Endothelial cell of umbilical vein (primary cell): ENCODE data around the gene SLC35F5. TPM values are rescaled to one million over a fixed set of nuclear protein-coding genes. Genes with fewer than 3 reads are reported as not detected.
A peak's percentile ranks its signal among the peaks of the same experiment; 100 is the strongest.

ENCODE experiments used
- BruUV-seq: library from RNA; stranded (reverse); fragments of 400-500 nt; replicated peaks from 2 replicates; lab custom pipeline; 2021; lab: Mats Ljungman, UMichigan
- CTCF ChIA-PET: fragments of 300-600, 350-600 bp; sonication (Branson Sonifier 250); formaldehyde crosslinking; loops from one replicate; lab custom pipeline; 2021; ENCODE audit warnings: antibody characterized with exemption, inconsistent platforms; lab: Charles Lee
- POLR2A ChIA-PET: fragments of 300-600, 350-600 bp; sonication (Branson Sonifier 250); formaldehyde crosslinking; loops from one replicate; lab custom pipeline; 2021; ENCODE audit warnings: antibody characterized with exemption, inconsistent platforms; lab: Charles Lee
- DNase-seq: peaks from one replicate; pipeline ENCODE4 v3.0.0-alpha.2; 2011; ENCODE audit warnings: low read depth, low spot score
- FAIRE-seq: peaks from 2 replicates; lab custom pipeline; 2011; peaks lifted over from hg19 to GRCh38; lab: Jason Lieb, UNC
- H2AFZ ChIP-seq: 2 replicates; pipeline ENCODE4 v1.6.0; 2012; ENCODE audit warnings: low read depth, low read length, control low read depth, inconsistent platforms
- H3K27ac ChIP-seq: 2 replicates; pipeline ENCODE4 v1.5.1; 2011; ENCODE audit warnings: low read depth, mild to moderate bottlenecking, control low read depth, low read length, moderate library complexity; ENCODE audit not compliant: insufficient read depth
- H3K27me3 ChIP-seq, 2 experiments: 2 replicates each; pipeline versions ENCODE4 v1.6.0 to v1.6.1; 2011; ENCODE audit warnings: low read length in 2 of 2, mixed read lengths in 1 of 2; ENCODE audit not compliant: control insufficient read depth in 2 of 2, insufficient read depth in 2 of 2
- H3K36me3 ChIP-seq, 2 experiments: 2 replicates in 1 of 2; 3 replicates in 1 of 2; pipeline ENCODE4 v1.5.1; 2011; ENCODE audit warnings: low read length in 2 of 2, mild to moderate bottlenecking in 1 of 2, moderate library complexity in 1 of 2; ENCODE audit not compliant: control insufficient read depth in 2 of 2, insufficient read depth in 2 of 2; ENCODE audit errors: extremely low read depth in 1 of 2
- H3K4me1 ChIP-seq: 3 replicates; pipeline ENCODE4 v1.5.1; 2011; ENCODE audit warnings: mild to moderate bottlenecking, low read length; ENCODE audit not compliant: control insufficient read depth, insufficient read depth; ENCODE audit errors: extremely low read depth
- H3K4me2 ChIP-seq: 2 replicates; pipeline ENCODE4 v1.6.1; 2011; ENCODE audit warnings: low read length, control low read depth, mixed read lengths; ENCODE audit not compliant: insufficient read depth
- H3K4me3 ChIP-seq, 3 experiments: fragments of 200-600 bp in 1 of 3; sonication (generic), shearing (Covaris generic) in 1 of 3; replicated peaks in 1 of 3; 2 replicates each; pipeline ENCODE4 v1.5.1; 2011 to 2016; ENCODE audit warnings: control low read depth in 3 of 3, low read length in 3 of 3, mild to moderate bottlenecking in 2 of 3, inconsistent platforms in 1 of 3, low read depth in 1 of 3, moderate library complexity in 1 of 3; ENCODE audit not compliant: insufficient read depth in 1 of 3
- H3K79me2 ChIP-seq: 2 replicates; pipeline ENCODE4 v1.6.0; 2012; ENCODE audit warnings: low read length, inconsistent platforms; ENCODE audit not compliant: control insufficient read depth, insufficient read depth
- H3K9ac ChIP-seq: replicated peaks from 2 replicates; pipeline ENCODE3; 2011; ENCODE audit warnings: low read length, control low read depth; ENCODE audit not compliant: insufficient read depth; ENCODE audit errors: extremely low read depth
- H3K9me1 ChIP-seq: replicated peaks from 3 replicates; pipeline ENCODE4 v1.6.0; 2011; ENCODE audit warnings: mild to moderate bottlenecking, low read length; ENCODE audit not compliant: control insufficient read depth, insufficient read depth; ENCODE audit errors: extremely low read depth
- H3K9me3 ChIP-seq: replicated peaks from 2 replicates; pipeline ENCODE4 v1.5.1; 2012; ENCODE audit warnings: low read length, inconsistent platforms; ENCODE audit not compliant: control insufficient read depth, insufficient read depth
- H4K20me1 ChIP-seq: replicated peaks from 2 replicates; pipeline ENCODE3; 2011; ENCODE audit warnings: mild to moderate bottlenecking, low read length; ENCODE audit not compliant: control insufficient read depth, insufficient read depth; ENCODE audit errors: extremely low read depth
- CTCF ChIP-seq, 2 donors: IDR thresholded peaks; 1 replicate in 1 of 2; 2 replicates in 1 of 2; pipeline ENCODE4 v1.5.1; 2011; ENCODE audit warnings: low read length in 2 of 2, mild to moderate bottlenecking in 2 of 2, moderate library complexity in 2 of 2, control low read depth in 1 of 2, inconsistent platforms in 1 of 2, low read depth in 1 of 2; ENCODE audit not compliant: insufficient read depth in 1 of 2; ENCODE audit errors: extremely low read depth in 1 of 2
- EZH2 ChIP-seq: IDR thresholded peaks from 2 replicates; pipeline ENCODE4 v1.6.1; 2012; ENCODE audit warnings: borderline replicate concordance, low read depth, mild to moderate bottlenecking, moderate library complexity, low read length, inconsistent platforms; ENCODE audit not compliant: severe bottlenecking
- FOS ChIP-seq: IDR thresholded peaks from 2 replicates; pipeline ENCODE4 v1.6.1; 2011; ENCODE audit warnings: mild to moderate bottlenecking, low read length, moderate library complexity, borderline replicate concordance; ENCODE audit not compliant: insufficient read depth
- GATA2 ChIP-seq: IDR thresholded peaks from 2 replicates; pipeline ENCODE4 v1.7.0; 2011; ENCODE audit warnings: low read depth, mild to moderate bottlenecking, moderate library complexity, mixed read lengths, low read length; ENCODE audit not compliant: insufficient read length, insufficient read depth
- JUN ChIP-seq: IDR thresholded peaks from 2 replicates; pipeline ENCODE4 v1.6.1; 2011; ENCODE audit warnings: borderline replicate concordance, low read depth; ENCODE audit not compliant: insufficient read length, insufficient read depth
- MAX ChIP-seq: IDR thresholded peaks from 2 replicates; pipeline ENCODE4 v1.6.1; 2011; ENCODE audit not compliant: insufficient read depth, insufficient read length
- MYC ChIP-seq: IDR thresholded peaks from one replicate; pipeline ENCODE4 v1.6.1; 2011; ENCODE audit warnings: mild to moderate bottlenecking, low read depth, low read length
- POLR2A ChIP-seq: IDR thresholded peaks from 2 replicates; pipeline ENCODE4 v1.6.1; 2012; ENCODE audit warnings: low read depth, mild to moderate bottlenecking, control low read depth, low read length
- POLR2AphosphoS5 ChIP-seq: IDR thresholded peaks from 2 replicates; pipeline ENCODE4 v1.6.1; 2012; ENCODE audit warnings: low read depth, mild to moderate bottlenecking, control low read depth, low read length, moderate library complexity; ENCODE audit not compliant: insufficient read depth
- dilution Hi-C: fragments of 300-500 bp; cut with MboI; formaldehyde crosslinking; loops from one replicate; pipeline ENCODE4 v1.15.0; 2019; ENCODE audit warnings: low sequenced_read_pairs; ENCODE audit not compliant: extremely low pct_ligation_motif_present
- intact Hi-C: fragments of 100-400 bp; cut with micrococcal nuclease; formaldehyde crosslinking; loops from one replicate; pipeline ENCODE4 v1.10.0; 2022
- polyA plus RNA-seq, 4 experiments: library from polyadenylated mRNA; depleted of rRNA in 3 of 4; stranded (reverse) in 3 of 4; unstranded in 1 of 4; fragments of >200 nt; gene quantifications; 2 replicates each; pipeline versions ENCODE4 v1.2.1 to v1.2.3, GENCODE V29; 2011 to 2012; ENCODE audit warnings: missing spikeins in 1 of 4
- total RNA-seq: library from RNA; stranded (reverse); gene quantifications from 2 replicates; pipeline ENCODE4 v1.2.3, GENCODE V29; 2021

The SLC35F5 gene
- total and polyA plus RNA-seq, 2 donors (not counting 3 experiments of a cell fraction or from before 2014, with no cell fraction given), result 22.4 to 51.1 TPM

- POLR2A ChIA-PET, result no interaction called here
- dilution Hi-C loops, result no loop called here
Observed at GRCh38 chr2:113760400-113760799, 4.0 kb upstream of the SLC35F5 start.

GRCh38 chr2:113757138-113757657 is 756 bp upstream of the SLC35F5 start:
- dilution Hi-C loops, result no loop called here
- Histone ChIP-seq H3K36me3 (peaks cover 0 to 4% of the 10 kb centered on the region in 2 experiments), H3K27ac (peak overlapping the region; percentile 75), H3K9me1 (no peaks in the 10 kb centered on the region), H2AFZ (peak overlapping the region; percentile 95), H3K4me1 (peaks cover 33% of the 10 kb centered on the region), H3K79me2 (peaks cover 25% of the 10 kb centered on the region), H3K9ac (peak overlapping the region; percentile 88), H3K27me3 (no peaks in the 10 kb centered on the region), H3K4me3 (peak overlapping the region; percentile 29 to 91 (median 76)), H4K20me1 (no peaks in the 10 kb centered on the region), H3K9me3 (no peaks in the 10 kb centered on the region), H3K4me2 (peak overlapping the region; percentile 72)
- TF ChIP-seq MAX, result no peak
- no peak for TF ChIP-seq GATA2
- no peak for TF ChIP-seq POLR2AphosphoS5
- TF ChIP-seq EZH2, result no peak
- no peak for TF ChIP-seq POLR2A
- TF ChIP-seq CTCF (IDR thresholded peaks at IDR 0.05; ENCODE audit: extremely low read depth in 1 of 2, insufficient read depth in 1 of 2, low read depth in 1 of 2, low read length in 2 of 2), result no peak
- no peak for TF ChIP-seq JUN
- TF ChIP-seq FOS, result no peak
- no peak for TF ChIP-seq MYC
- BruUV-seq, result TSS peak; percentile 89
- CTCF ChIA-PET, result interaction anchor here (0.9 to 1.8 kb wide), 8 partner anchors 12 to 153 kb away, joined by 3 to 10 read pairs (median 4); partner anchors contain the start of gene ACTR3
- POLR2A ChIA-PET, result interaction anchor here (0.5 to 1.4 kb wide), 3 partner anchors 109 to 137 kb away, joined by 3 to 9 read pairs (median 4); partner anchors contain the start of gene ACTR3
- intact Hi-C loops, result loop anchor here (5.0 kb wide), 2 partner anchors 155 to 210 kb away; no protein-coding TSS in a partner anchor
- no peak for FAIRE-seq
- no peak for DNase-seq

More at GRCh38 chr2:113760400-113760799, 4.0 kb upstream of the SLC35F5 start:
- H4K20me1 ChIP-seq, result no peaks in the 10 kb centered on the region
- no peaks in the 10 kb centered on the region for H3K9me3 ChIP-seq
- intact Hi-C loops, result no loop called here
- no peaks in the 10 kb centered on the region for H3K9me1 ChIP-seq
- peaks cover 30% of the 10 kb centered on the region for H3K4me1 ChIP-seq
- no peak overlapping the region for H3K27ac ChIP-seq
- H3K27me3 ChIP-seq, result no peaks in the 10 kb centered on the region
- peak; percentile 61 for FAIRE-seq
- H3K9ac ChIP-seq, result no peak overlapping the region
- BruUV-seq, result no TSS peak
- CTCF ChIA-PET, result interaction anchor here (1.0 kb wide), 1 partner anchor 199 kb away, joined by 3 read pairs; no protein-coding TSS in a partner anchor
- H3K4me2 ChIP-seq, result peak overlapping the region; percentile 42
- no peak overlapping the region for H3K4me3 ChIP-seq
- no peak overlapping the region for H2AFZ ChIP-seq
- H3K79me2 ChIP-seq, result peaks cover 8% of the 10 kb centered on the region
- TF ChIP-seq MYC, result no peak
- no peak for TF ChIP-seq MAX
- TF ChIP-seq GATA2, result no peak
- TF ChIP-seq JUN, result no peak
- no peak for TF ChIP-seq POLR2AphosphoS5
- no peak for TF ChIP-seq POLR2A
- H3K36me3 ChIP-seq, result no peaks in the 10 kb centered on the region
- DNase-seq, result peak; percentile 72
